Measurements from ENCODE around the gene PPAT. TPM values are rescaled to one million over a fixed set of nuclear protein-coding genes. Genes with fewer than 3 reads are reported as not detected.
"Not testable (repeated sequence)": the region's sequence is repeated elsewhere in the genome, so short reads cannot be mapped to it uniquely, and the experiment has no call there.

Gene PPAT
- total RNA-seq = 5.1 TPM
- long read RNA-seq, transcript PPAT-201 (11 exons, 3,682 nt) = major isoform, 12 of 15 reads
- long read RNA-seq, partial matches to known transcripts = 2 of 15 reads
- long read RNA-seq, other reads (novel, unspliced or antisense) = 1 of 15 reads

DNA sequence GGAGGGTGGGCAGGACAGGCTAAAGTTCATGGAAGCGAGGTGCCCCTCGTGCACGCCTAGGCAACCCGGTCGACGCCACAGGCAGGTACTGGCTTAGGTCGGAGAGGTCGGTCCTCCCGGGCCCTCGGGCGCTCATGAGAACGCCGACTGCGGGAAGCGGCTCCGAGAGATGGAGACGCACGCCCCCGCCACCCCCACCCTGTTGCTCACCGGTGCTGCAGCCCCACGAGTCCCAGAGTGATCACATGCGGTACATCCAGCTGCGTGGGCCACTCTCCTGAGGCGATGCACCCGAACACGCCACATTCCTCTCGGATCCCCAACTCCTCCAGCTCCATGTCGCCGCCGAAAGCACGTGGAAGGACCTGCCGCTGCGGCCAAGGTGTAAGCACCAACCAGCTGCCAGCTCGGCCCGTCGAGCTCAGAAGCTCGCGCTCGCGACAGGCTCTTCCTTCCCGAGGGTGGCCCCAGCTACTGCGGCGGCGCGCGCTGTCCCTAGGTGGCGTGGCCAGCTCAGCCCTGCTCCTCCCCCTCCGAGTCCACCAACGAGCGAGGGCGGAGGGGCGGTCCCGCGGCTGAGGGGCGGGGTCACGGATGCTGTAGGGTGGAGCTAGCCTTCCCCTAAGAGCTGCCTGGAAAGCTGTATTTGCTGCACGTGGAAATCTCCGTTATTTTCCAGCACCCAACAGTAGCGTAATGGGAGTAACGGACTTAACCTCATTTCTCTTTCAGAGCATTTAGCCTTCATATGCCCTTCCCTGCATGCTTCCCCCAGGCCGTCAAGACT is at the start of gene PPAT:
Gene PPAT (minus strand): TSS at position 476 of the 787 bp plus-strand sequence. CDS start 138 bp downstream, at position 338.
- DNase-seq (peak; percentile 99), ATAC-seq (peak; percentile 98)
- intact Hi-C loops (cut with micrococcal nuclease) = no loop called here

DNA sequence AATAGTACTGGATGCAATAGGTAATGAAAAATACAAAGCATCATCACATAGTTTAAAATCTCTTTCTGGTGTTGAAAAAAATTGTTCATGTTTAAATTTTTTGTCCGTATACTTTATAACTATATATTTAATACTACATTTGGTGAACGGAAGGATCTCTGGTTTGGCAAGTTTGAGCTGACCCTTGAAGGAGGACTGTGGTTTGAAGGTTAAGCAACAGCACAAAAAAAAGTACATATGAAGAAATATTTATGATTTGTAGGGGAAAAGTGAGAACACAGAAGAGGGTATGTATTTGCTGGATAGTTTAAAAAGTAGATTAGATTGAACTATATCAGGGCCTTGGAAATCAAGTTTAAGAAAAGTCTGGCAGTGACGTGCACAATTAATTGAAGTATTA is 45.3 kb upstream of the PPAT start:
- ATAC-seq (no peak), DNase-seq (no peak)
- intact Hi-C loops (cut with micrococcal nuclease) = no loop called here

DNA sequence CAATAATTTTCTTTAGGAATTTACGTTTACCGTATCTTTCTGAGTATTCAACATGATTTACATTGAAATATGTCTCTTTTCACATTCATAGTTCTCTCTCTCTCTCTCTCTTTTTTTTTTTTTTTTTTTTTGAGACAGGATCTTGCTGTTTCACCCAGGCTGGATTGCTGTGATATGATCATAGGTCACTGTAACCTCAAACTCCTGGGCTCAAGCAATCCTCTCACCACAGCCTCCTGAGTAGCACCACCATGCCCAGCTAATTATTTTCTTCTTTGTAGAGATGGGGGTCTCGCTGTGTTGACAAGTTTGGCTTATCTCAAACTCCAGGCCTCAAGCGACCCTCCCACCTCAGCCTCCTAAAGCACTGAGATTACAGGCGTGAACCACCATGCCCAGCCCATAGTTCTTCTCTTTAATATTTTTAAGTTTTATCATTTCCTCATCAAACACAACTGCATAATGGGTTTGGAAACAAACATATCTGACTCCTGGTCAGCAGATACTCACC is 41.8 kb upstream of the PPAT start:
- ATAC-seq (no peak), DNase-seq (no peak)
- intact Hi-C loops (cut with micrococcal nuclease) = no loop called here

DNA sequence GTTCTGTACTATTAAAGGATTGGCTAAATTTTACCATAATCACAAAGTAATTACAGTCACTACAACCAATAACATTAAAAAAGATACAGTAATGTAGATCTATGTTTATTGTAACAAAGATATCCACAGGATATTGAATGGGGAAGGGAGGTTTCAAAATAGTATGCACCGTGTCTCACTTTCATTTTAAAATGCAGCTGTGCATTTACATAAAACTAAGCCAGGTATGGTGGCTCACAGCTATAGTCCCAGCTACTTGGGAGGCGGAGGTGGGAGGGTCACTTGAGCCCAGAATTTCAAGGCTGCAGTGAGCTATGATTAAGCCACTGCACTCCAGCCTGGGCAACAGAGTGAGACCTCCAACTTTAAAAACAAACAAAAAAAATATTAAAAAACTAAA is 40.5 kb upstream of the PPAT start:
- DNase-seq (no peak), ATAC-seq (no peak)
- intact Hi-C loops (cut with micrococcal nuclease) = no loop called here

DNA sequence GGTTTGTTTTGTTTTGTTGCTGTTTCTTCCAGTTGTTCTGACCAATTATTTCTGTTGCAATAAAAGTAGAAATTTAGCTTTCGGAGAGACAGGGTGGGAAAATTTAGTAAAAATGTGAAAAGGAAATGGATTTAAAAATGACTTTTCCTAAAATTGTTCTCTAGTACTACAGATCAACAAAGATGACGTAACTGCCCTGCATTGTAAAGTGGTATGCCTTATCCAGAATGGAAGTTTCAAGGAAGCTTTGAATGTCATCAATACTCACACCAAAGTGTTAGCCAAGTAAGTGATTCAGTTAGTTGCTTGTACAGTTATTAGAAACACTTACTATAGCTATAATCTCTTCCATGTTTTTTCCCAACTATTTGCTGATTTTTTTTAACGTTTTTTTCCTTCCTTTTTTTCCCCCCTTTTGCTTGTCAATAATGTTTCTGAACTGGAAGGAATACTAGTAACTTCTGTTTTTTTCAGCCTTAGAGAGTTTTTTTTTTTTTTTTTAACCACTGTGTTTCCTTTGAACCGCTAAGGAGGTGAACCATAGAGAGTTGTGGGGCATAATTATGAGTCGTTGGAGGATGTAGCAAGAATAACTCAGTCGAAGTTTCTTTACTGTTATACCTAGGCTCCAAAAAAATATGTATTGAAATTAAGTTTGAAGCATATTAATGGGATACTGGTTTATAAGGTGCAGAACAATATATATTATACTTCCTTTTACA is 34.2 kb upstream of the PPAT start:
- ATAC-seq (no peak), DNase-seq (no peak)
- intact Hi-C loops (cut with micrococcal nuclease) = no loop called here

DNA sequence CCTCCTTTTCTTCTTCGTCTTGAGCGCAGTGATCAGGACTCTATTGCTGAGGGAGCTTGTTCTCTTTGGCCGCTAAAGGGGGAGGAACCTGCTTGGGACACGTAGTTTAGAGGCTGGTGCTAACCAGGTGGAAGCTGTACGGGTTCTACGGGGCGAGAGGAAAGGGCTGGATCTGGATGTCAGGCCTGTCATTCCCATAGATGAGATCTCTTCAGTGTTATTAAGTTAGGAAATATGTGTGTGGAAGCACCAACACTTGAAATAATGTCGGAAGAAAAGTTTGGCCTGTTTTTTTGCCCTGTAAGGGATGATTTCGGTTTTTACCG is 32.6 kb upstream of the PPAT start:
- DNase-seq (no peak), ATAC-seq (peak; percentile 62)
- intact Hi-C loops (cut with micrococcal nuclease) = no loop called here

DNA sequence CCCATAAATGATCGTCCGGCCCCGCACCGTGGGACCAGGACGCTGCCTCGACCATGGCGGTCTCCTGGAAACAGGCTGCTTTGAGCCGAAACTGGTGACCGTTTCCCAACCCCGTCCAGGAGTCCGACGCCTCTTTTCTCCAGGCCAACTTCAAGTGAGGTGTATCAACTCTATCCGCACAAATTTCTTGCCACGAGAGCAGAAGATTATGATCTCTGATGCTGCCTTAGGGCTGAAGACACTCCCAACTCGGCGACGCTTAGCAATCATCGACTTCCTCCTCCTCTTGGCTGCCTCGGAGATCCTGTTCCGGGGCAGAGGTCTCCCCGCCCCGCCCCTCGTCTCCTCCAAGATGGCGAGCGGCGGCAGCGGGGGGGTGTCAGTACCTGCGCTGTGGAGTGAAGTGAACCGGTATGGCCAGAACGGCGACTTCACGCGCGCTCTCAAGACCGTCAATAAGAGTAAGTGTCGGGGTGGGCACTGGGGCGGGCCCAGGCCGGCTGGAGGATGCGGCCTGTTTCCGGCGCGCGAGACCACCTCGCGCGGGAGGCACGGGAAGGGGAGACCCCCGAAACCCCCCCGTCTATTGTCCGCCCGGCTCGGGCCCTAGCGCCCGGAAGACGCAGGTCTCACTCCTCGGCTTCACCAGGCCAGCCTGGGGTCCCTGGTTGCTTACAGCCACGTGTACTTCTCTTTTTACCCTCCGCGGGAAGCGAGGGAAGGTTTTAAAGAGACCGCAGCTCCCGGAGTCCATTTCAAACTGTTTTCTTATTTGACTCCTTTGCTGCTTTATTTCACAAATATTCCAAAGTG is 32.1 kb upstream of the PPAT start, which contains the start of gene SRP72:
Gene SRP72 (plus strand): TSS at position 334 of the 813 bp plus-strand sequence. CDS start 19 bp downstream, at position 353.
- DNase-seq (peak; percentile 91), ATAC-seq (peak; percentile 99)
- intact Hi-C loops (cut with micrococcal nuclease) = no loop called here

DNA sequence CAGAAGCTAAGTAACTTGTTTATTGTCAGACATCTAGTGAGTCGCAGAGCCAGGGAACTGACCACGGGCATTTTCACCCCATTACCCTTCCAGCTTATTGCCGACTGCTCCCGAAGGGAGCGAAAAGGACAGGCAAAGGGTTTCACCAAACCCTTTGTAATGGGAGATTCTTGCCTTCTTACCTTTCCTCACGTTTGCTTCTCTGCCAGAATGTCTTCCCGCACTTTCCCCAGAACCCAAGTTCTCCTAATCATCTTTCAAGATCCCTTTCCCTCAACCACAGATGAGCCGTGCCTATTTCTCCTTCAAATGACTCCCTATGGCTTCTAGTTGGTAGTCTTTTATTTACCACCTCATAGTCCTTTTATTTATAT is 31.5 kb upstream of the PPAT start:
- DNase-seq = no peak
- intact Hi-C loops (cut with micrococcal nuclease) = no loop called here
- no peak for ATAC-seq

DNA sequence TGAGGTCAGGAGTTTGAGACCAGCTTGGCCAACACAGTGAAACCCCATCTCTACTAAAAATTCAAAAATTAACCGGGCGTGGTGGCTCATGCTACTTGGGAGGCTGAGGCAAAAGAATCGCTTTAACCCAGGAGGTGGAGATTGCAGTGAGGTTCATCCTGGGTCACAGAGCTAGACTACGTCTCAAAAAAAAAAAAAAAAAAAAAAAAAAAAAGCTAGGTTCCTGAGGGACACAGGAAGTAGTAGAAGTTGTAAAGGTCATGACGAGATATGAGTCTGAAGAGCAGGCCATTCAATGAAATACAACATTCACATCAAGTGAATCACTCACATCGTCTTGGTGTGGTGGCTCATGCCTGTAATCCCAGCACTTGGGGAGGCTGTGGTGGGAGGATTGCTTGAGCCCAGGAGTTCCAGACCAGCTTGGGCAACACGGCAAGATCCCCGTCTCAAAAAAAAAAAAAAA is 30.9 kb upstream of the PPAT start:
- peak; percentile 3 for ATAC-seq
- DNase-seq; intact Hi-C loops (cut with micrococcal nuclease): not testable (repeated sequence)

DNA sequence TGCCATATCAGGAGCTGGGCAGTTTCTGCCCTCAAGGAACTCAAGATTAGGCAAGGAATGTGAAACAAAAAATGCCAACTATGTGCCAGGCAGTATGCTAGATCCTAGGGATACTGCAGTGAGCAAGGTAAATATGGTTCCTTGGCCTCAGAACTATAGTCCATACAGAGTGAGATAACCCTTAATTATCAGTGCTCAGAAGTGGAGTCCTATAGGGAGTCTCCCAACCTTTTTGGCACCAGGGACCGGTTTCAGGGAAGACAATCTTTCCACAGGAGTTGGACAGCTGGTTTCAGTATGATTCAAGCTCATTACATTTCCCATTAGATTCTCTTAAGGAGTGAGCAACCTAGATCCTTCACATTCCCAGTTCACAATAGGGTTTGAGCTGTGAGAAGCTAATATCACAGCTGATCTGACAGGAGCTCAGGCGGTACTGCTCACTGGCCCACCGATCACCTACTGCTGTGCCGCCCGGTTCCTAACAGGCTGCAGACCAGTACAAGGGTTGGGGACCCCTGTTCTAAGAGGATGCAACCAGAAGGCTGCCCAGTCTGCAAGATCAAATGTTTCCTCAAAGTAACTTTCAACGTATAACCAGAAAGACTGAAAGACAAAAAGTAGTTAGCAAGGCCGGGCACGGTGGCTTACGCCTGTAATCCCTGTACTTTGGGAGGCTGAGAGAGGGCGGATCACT is 30.3 kb upstream of the PPAT start:
- intact Hi-C loops (cut with micrococcal nuclease) = no loop called here
- no peak for ATAC-seq
- no peak for DNase-seq

DNA sequence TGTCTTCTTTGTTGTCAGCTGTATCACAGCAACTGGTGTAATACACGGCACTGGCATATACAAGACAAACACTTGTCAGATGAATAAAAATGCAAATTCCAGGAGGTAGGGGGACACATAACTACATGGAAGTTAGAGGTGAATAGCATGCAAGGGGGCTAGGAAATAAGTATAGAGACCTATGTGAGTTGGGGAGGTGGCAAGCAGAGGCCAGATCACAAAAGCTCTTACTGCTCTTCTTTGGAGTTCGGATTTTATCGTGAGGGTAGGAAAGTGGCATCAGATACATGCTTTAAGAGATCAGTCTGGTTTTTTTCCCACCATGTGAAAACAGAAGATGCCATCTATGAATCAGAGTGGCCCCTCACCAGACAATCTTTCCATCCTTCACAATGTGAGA is 29.2 kb upstream of the PPAT start:
- DNase-seq (no peak), ATAC-seq (no peak)
- intact Hi-C loops (cut with micrococcal nuclease) = no loop called here

DNA sequence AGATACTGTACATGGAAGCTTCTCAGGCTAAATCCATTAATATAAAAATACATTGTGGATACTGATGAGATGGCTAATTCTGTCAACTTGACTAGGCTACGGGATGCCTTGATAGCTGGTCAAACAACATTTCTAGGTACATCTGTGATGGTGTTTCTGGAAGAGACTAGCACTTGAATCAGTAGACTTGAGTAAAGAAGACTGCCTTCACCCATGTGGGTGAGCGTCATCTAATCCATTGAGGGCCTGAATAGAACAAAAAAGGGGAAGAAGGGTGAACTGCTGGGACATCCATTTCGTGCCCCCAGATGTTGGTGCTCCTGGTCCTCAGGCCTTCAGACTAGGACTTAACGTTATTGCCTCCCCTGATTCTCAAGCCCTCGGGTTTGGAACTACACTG is 28.3 kb upstream of the PPAT start:
- DNase-seq (no peak), ATAC-seq (no peak)
- intact Hi-C loops (cut with micrococcal nuclease) = no loop called here

DNA sequence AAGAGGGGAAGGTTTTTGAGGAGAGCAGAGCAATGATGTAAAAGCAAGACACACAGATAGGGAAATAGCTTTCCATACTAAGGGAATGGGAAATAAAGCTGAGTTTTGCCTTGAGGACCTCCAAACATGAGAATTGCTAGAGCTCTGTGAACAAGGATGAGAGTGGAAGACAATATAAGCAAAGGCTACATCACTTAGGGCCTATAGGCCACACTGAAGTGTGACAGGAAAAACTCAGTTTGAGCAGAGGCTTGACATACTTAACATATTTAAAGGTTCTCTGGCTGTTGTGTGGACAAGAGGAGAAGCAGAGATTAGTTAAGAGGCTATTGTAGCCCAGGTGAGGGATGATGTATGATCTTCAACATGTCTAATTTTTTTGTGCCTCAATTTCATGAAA is 26.7 kb upstream of the PPAT start:
- no peak for DNase-seq
- intact Hi-C loops (cut with micrococcal nuclease) = no loop called here
- no peak for ATAC-seq

DNA sequence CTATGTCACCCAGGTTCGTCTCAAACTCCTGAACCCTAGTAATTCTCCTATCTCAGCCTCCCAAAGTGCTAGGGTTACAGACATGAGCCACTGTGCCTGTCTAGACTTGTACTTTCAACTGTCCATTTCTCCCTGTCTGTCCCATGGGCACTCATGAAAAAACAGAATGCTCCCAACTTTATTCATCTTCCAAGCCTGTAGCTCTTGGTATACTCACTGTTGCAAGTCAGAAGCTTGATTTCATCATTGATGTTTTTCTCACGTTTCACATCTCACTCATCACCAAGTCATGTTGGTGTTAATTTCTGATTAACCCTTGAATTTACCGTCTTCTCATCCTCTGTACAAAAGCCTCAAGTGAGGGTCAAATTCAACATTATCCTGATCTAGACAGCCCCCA is 24.7 kb upstream of the PPAT start:
- intact Hi-C loops (cut with micrococcal nuclease) = no loop called here
- ATAC-seq (no peak), DNase-seq (no peak)

DNA sequence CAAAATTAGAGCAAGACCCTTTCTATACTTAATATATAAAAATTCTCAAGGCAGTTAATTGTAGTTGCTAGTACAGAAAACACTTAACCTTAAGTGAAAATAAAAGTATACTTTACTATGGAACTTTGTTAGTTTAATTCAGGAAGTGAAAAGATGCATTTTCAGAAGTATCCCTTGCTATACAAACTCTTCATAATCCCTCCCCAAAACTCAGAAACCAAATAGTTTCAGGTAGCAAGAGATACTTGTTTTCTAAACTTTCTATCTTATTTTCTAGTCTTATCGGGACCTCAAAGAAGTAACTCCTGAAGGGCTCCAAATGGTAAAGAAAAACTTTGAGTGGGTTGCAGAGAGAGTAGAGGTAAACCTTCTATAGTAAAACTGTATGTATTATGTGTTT is 14.9 kb upstream of the PPAT start:
- intact Hi-C loops (cut with micrococcal nuclease) = no loop called here
- DNase-seq (no peak), ATAC-seq (no peak)

DNA sequence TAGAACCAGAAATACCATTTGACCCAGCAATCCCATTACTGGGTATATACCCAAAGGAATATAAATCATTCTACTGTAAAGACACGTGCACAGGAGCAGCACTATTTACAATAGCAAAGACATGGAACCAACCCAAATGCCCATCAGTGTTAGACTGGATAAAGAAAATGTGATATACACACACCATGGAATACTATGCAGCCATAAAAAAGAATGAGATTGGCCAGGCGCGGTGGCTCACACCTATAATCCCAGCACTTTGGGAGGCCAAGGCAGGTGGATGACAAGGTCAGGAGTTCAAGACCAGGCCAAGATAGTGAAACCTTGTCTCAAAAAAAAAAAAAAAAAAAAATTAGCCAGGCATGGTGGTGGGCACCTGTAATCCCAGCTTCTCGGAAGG is 14.1 kb upstream of the PPAT start:
- ATAC-seq; DNase-seq; intact Hi-C loops (cut with micrococcal nuclease): not testable (repeated sequence)

DNA sequence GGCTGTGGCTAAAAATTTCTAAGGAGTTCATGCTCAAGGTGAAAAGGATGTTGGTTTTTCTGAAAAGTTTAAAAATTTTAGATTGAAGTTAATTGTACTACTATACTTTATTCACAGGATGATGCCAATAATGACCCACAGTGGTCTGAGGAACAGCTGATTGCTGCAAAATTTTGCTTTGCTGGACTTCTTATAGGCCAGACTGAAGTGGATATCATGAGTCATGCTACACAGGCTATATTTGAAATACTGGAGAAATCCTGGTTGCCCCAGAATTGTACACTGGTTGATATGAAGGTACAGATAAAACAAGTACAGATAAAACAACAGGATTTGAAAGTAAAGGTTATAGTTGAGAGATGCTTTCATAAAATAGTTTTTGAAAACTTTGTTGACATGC is 12.9 kb upstream of the PPAT start:
- ATAC-seq = no peak
- intact Hi-C loops (cut with micrococcal nuclease) = no loop called here

DNA sequence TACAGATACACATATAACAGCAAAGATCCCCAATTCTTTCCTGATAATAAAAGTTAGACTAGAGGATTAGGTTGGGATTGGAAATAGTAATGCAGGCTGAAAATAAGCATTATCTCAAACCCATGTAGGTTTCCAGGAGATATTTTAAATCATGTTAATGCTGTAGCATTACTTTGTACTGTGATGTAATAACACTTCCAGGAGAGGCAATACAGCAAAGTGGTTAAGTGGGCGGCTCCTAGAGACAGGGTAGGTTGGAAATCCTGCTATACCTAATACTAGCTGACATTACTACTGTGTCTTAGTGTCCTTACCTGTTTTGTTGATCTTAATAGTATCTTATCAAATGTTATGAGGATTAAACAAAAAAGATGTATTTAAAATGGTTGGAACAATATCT is 10.3 kb upstream of the PPAT start:
- intact Hi-C loops (cut with micrococcal nuclease) = no loop called here
- no peak for DNase-seq
- ATAC-seq = no peak

More for the DNA sequence above, 12.9 kb upstream of the PPAT start:
- DNase-seq = no peak

DNA sequence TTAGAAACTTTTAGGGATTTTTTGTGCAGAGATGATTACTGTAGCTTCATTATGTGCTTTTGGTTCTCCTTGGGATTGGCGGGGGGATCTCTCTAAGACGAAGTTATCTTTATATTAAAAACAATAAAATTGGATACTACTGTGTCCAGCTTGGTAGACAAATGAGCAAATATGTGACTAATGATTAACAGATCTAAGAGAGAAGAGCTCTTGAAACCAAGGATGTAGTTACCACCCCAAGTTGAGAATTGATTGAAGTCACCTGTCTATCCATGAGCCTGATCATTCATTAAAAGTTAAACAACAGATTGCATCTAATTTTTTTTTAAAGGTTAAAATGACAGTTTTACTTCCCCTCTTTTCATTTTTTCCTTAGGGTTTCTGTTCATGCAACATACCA is 9.3 kb upstream of the PPAT start:
- DNase-seq (no peak), ATAC-seq (no peak)
- intact Hi-C loops (cut with micrococcal nuclease) = no loop called here
